Testis (tissue), 2 donors: ENCODE data around the gene MTRFR.

Source experiments
- POLR2A ChIP-seq: fragments of 450-650 bp; IDR thresholded peaks from one replicate; pipeline ENCODE4 v1.6.1; 2017; ENCODE audit warnings: antibody characterized with exemption, mild to moderate bottlenecking, moderate library complexity
- TF ChIP-seq, protein P1 (sequence below), 3 experiments: fragments of 450-650 bp in 2 of 3; fragments of 200-600 bp in 1 of 3; sonication (generic) in 1 of 3; IDR thresholded peaks; one replicate each; pipeline ENCODE4 v1.5.1; 2016 to 2019; ENCODE audit warnings: antibody characterized with exemption in 3 of 3, mild to moderate bottlenecking in 2 of 3, moderate library complexity in 1 of 3

DNA sequence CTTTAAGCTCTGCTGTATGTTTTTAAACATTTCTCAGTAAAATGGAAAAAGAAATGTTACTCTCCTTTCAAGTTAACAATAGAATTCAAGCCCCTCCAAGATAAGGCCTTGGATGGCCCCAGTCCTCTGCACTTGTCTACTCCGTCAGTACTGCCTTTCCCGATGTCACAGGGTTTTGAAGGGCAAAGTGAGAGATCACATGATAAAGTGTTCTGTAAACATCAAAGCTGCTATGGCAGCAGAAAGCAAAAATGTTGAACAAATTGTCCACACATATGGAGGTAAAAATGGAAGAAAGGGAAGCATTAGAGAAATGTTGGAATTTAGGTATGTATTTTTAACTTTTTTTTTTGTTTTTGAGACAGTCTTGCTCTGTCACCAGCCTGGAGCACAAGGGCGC, 71.9 kb downstream of the MTRFR start:
- TF ChIP-seq POLR2A, result no peak
- TF ChIP-seq, protein P1, sequence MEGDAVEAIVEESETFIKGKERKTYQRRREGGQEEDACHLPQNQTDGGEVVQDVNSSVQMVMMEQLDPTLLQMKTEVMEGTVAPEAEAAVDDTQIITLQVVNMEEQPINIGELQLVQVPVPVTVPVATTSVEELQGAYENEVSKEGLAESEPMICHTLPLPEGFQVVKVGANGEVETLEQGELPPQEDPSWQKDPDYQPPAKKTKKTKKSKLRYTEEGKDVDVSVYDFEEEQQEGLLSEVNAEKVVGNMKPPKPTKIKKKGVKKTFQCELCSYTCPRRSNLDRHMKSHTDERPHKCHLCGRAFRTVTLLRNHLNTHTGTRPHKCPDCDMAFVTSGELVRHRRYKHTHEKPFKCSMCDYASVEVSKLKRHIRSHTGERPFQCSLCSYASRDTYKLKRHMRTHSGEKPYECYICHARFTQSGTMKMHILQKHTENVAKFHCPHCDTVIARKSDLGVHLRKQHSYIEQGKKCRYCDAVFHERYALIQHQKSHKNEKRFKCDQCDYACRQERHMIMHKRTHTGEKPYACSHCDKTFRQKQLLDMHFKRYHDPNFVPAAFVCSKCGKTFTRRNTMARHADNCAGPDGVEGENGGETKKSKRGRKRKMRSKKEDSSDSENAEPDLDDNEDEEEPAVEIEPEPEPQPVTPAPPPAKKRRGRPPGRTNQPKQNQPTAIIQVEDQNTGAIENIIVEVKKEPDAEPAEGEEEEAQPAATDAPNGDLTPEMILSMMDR (IDR thresholded peaks at IDR 0.05), result no peak
